GM18867 (cell line): ENCODE measurements around the gene CDIP1.

Experiments used
- ATAC-seq: cut with Tn5 transposase; IDR thresholded peaks from one replicate; pipeline ENCODE4 v1.9.1; 2021; ENCODE audit warnings: mild to moderate bottlenecking, moderate library complexity; ENCODE audit not compliant: unreplicated experiment

The CDIP1 gene

DNA sequence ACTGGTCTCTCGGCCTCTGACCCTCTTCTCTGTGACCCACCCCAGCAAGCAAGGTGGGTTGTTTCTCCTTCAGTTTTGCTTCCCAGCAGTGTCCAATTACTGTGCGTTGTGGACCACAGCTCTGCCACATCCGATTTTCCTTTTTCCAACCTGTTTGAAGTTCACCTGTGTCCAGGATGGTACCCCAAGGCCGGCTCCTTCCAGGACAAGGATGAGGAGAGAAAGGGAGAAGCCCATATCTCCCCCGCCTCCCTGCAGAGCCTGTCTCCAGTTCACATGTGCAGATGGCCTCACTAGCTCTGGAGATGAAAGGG lies 77.7 kb downstream of the CDIP1 start:
- ATAC-seq = no peak
